C4-2B (cell line): Measurements from ENCODE around the gene CYB561.

ENCODE experiments used
- H3K27ac ChIP-seq: fragments of 450-650 bp; 2 replicates; pipeline ENCODE4 v1.5.1; 2017
- CTCF ChIP-seq: fragments of 450-650 bp; conservative IDR thresholded peaks from 2 replicates; pipeline ENCODE4 v1.5.1; 2017; ENCODE audit warnings: mild to moderate bottlenecking
- ZFX ChIP-seq: fragments of 450-650 bp; IDR thresholded peaks from 2 replicates; pipeline ENCODE4 v1.6.1; 2017

CYB561 gene

GRCh38 chr17:63491413-63491812, 45.3 kb upstream of the CYB561 start:
- H3K27ac ChIP-seq, result no peak overlapping the region
- TF ChIP-seq ZFX, result no peak
- TF ChIP-seq CTCF, result no peak

- no peak for TF ChIP-seq ZFX
- no peak for TF ChIP-seq CTCF
- H3K27ac ChIP-seq, result no peak overlapping the region
Observed at GRCh38 chr17:63490858-63491400, 44.8 kb upstream of the CYB561 start.

- no peak for TF ChIP-seq CTCF
- TF ChIP-seq ZFX, result no peak
Observed at GRCh38 chr17:63490329-63490728, 44.2 kb upstream of the CYB561 start.

GRCh38 chr17:63489291-63489690, 43.2 kb upstream of the CYB561 start:
- TF ChIP-seq CTCF, result no peak
- no peak for TF ChIP-seq ZFX
- no peak overlapping the region for H3K27ac ChIP-seq

More at GRCh38 chr17:63490329-63490728, 44.2 kb upstream of the CYB561 start:
- no peak overlapping the region for H3K27ac ChIP-seq

- no peak overlapping the region for H3K27ac ChIP-seq
- TF ChIP-seq CTCF (no peak), ZFX (no peak)
Observed at GRCh38 chr17:63488851-63489250, 42.7 kb upstream of the CYB561 start.

GRCh38 chr17:63487014-63487339, 40.9 kb upstream of the CYB561 start:
- H3K27ac ChIP-seq, result no peak overlapping the region
- TF ChIP-seq ZFX (no peak), CTCF (no peak)

GRCh38 chr17:63486317-63487013, 40.4 kb upstream of the CYB561 start:
- TF ChIP-seq CTCF, result no peak
- TF ChIP-seq ZFX, result no peak
- H3K27ac ChIP-seq, result no peak overlapping the region
